ENCODE data around the gene FLOT2. TPM values are rescaled to one million over a fixed set of nuclear protein-coding genes. Genes with fewer than 3 reads are reported as not detected.

Gene FLOT2
- polyA plus RNA-seq, 2 of the 4 experiments (the other 2 are of a cell fraction), result 66.4 to 78.6 TPM

DNA sequence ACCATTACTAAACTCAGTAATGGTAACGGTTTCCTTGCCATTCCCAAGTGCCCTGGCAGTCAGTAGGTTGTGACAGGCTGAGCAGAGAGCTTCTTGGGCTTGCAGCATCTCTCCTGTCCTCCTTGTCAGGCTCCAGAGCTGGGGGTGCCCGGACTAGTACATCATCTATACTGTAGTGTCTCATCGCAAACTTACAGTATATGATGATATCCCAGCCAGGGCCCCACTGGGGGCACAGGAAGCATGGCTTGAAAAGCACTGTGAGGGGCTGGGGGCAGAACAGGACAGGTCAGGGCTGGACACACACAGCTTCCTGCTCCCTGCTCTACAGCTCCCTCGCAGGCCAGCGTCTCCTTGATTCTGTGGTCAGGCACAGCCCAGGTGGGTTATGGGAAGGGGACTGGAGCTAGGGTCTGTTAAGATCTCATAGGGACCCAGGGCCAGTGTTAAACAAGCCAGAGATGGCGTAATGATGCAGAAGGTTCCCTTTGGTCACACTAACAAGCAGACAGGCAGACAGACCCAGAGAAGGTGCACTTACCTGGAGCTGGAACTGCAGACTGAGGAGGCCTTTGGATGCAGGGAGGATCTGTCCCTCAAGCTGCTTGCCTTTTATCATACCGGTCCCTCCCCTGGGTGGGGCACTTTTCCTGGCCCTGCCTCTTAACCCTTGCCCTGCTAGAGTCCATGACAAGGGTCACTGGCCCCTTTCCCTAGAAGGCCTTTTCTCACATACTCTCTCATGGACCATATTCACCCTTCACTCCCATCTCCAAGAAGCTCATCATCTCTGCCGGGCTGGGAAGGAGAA is 35.9 kb downstream of the FLOT2 start:
- Histone ChIP-seq H3K4me2 (no peak overlapping the region), H3K4me3 (no peak overlapping the region), H3K9me3 (no peaks in the 10 kb centered on the region), H3K27ac (no peak overlapping the region), H3K4me1 (no peaks in the 10 kb centered on the region)
- ATAC-seq, result peak; percentile 41 to 54; a peak in 4 of 6 replicates
- WGBS (ENCODE audit: missing lambda C conversion rate), result 74% methylated on average over 8 of the region's 8 CpGs
- ChIA-PET CTCF (interaction anchor here (0.6 to 7.3 kb wide), 15 partner anchors 8 to 112 kb away, joined by 3 to 58 read pairs (median 3); partner anchors contain the start of genes FAM222B and FLOT2), POLR2A (no interaction called here)
- TF ChIP-seq ZFP36 (IDR thresholded peaks at IDR 0.05; ENCODE audit: borderline replicate concordance, partially characterized antibody) (no peak), HEYL (CRISPR knock-in tag; IDR thresholded peaks at IDR 0.05) (no peak), RFX5 (IDR thresholded peaks at IDR 0.05) (no peak), EP300 (IDR thresholded peaks at IDR 0.05) (no peak), CHD2 (IDR thresholded peaks at IDR 0.05; ENCODE audit: low read length, partially characterized antibody) (no peak), KDM5A (IDR thresholded peaks at IDR 0.05) (no peak), NR3C1 (IDR thresholded peaks at IDR 0.05) (no peak), MAFK (IDR thresholded peaks at IDR 0.05; ENCODE audit: partially characterized antibody) (no peak), GATA3 (IDR thresholded peaks at IDR 0.05; ENCODE audit: borderline replicate concordance) (no peak), ESRRA (IDR thresholded peaks at IDR 0.05; ENCODE audit: borderline replicate concordance, low read length) (no peak), FOSL2 (IDR thresholded peaks at IDR 0.05) (no peak), FOSL2 (CRISPR knock-in tag; IDR thresholded peaks at IDR 0.05) (no peak), JUNB (IDR thresholded peaks at IDR 0.05) (no peak), ZC3H11A (IDR thresholded peaks at IDR 0.05) (no peak), SREBF2 (IDR thresholded peaks at IDR 0.05) (no peak), ATOH8 (CRISPR knock-in tag; IDR thresholded peaks at IDR 0.05; ENCODE audit: low read depth) (no peak), REST (IDR thresholded peaks at IDR 0.05) (no peak), SMC3 (IDR thresholded peaks at IDR 0.05) (no peak), TFCP2L1 (CRISPR knock-in tag; IDR thresholded peaks at IDR 0.05) (no peak), CBX8 (IDR thresholded peaks at IDR 0.05) (no peak)
- FAIRE-seq, result no peak
- no peak for DNase-seq (ENCODE audit: low read depth in 1 of 2, low spot score in 1 of 2)

GRCh38 chr17:28860363-28860808 is 37.1 kb downstream of the FLOT2 start:
- FAIRE-seq (no peak), ATAC-seq (peak in 1 of 2 experiments; percentile 32; a peak in 2 of 6 replicates), DNase-seq (ENCODE audit: low read depth in 1 of 2, low spot score in 1 of 2) (no peak)
- no peak overlapping the region for H3K4me2 ChIP-seq
- ChIA-PET CTCF (interaction anchor here (1.1 to 7.3 kb wide), 8 partner anchors 11 to 96 kb away, joined by 3 to 58 read pairs (median 7); partner anchors contain the start of genes FAM222B and FLOT2), POLR2A (interaction anchor here (0.5 kb wide), 1 partner anchor 47 kb away, joined by 13 read pairs; no protein-coding TSS in a partner anchor)
- peaks cover 9% of the 10 kb centered on the region; the same call in 2 of the 3 replicates for H3K4me1 ChIP-seq
- no peak overlapping the region for H3K4me3 ChIP-seq
- no peak overlapping the region for H3K27ac ChIP-seq
- 93% methylated on average over 4 of the region's 4 CpGs for WGBS (ENCODE audit: missing lambda C conversion rate)
- TF ChIP-seq, protein P1, sequence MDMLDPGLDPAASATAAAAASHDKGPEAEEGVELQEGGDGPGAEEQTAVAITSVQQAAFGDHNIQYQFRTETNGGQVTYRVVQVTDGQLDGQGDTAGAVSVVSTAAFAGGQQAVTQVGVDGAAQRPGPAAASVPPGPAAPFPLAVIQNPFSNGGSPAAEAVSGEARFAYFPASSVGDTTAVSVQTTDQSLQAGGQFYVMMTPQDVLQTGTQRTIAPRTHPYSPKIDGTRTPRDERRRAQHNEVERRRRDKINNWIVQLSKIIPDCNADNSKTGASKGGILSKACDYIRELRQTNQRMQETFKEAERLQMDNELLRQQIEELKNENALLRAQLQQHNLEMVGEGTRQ (IDR thresholded peaks at IDR 0.05), result 0 out of 2 replicates have a peak, but pooled peaks have one; percentile 19
- TF ChIP-seq KDM1A (IDR thresholded peaks at IDR 0.05; ENCODE audit: low read depth), result no peak
- no peak for TF ChIP-seq RARB (CRISPR knock-in tag; IDR thresholded peaks at IDR 0.05)
- H3K9me3 ChIP-seq, result no peaks in the 10 kb centered on the region

Data from A549 (cell line).